ENCODE data around the gene IL4R. TPM values are rescaled to one million over a fixed set of nuclear protein-coding genes. Genes with fewer than 3 reads are reported as not detected.
A peak's percentile ranks its signal among the peaks of the same experiment; 100 is the strongest.
"Not testable (repeated sequence)": the region's sequence is repeated elsewhere in the genome, so short reads cannot be mapped to it uniquely, and the experiment has no call there.

IL4R gene
- polyA plus RNA-seq, 2 donors, result 51.1 to 60.0 TPM

GRCh38 chr16:27403601-27403992 lies 89.8 kb downstream of the IL4R start:
- Histone ChIP-seq H3K4me1 (ENCODE audit: control insufficient read depth in 2 of 2, insufficient read depth in 2 of 2, low read length in 1 of 2) (peaks cover 0 to 3% of the 10 kb centered on the region in 2 donors), H3K27ac (ENCODE audit: low read depth in 2 of 2, low read length in 1 of 2) (no peak overlapping the region), H3K4me3 (ENCODE audit: low read depth in 1 of 2, low read length in 2 of 2) (peak overlapping the region in 1 of 2 donors; percentile 10), H3K9me3 (ENCODE audit: control insufficient read depth in 2 of 2, insufficient read depth in 1 of 2, low read depth in 1 of 2, low read length in 1 of 2) (no peaks in the 10 kb centered on the region), H3K27me3 (ENCODE audit: control insufficient read depth in 1 of 2, insufficient read depth in 2 of 2, low read length in 2 of 2) (no peaks in the 10 kb centered on the region), H3K36me3 (ENCODE audit: control insufficient read depth in 2 of 2, insufficient read depth in 2 of 2, low read length in 1 of 2) (no peaks in the 10 kb centered on the region)
- 68 to 76% methylated on average over 6 of the region's 6 CpGs for WGBS, 2 donors

GRCh38 chr16:27404163-27404823 lies 90.5 kb downstream of the IL4R start:
- Histone ChIP-seq H3K4me1 (ENCODE audit: control insufficient read depth in 2 of 2, insufficient read depth in 2 of 2, low read length in 1 of 2) (peaks cover 0 to 3% of the 10 kb centered on the region in 2 donors), H3K9me3 (ENCODE audit: control insufficient read depth in 2 of 2, insufficient read depth in 1 of 2, low read depth in 1 of 2, low read length in 1 of 2) (no peaks in the 10 kb centered on the region), H3K4me3 (ENCODE audit: low read depth in 1 of 2, low read length in 2 of 2) (no peak overlapping the region), H3K27ac (ENCODE audit: low read depth in 2 of 2, low read length in 1 of 2) (no peak overlapping the region), H3K27me3 (ENCODE audit: control insufficient read depth in 1 of 2, insufficient read depth in 2 of 2, low read length in 2 of 2) (no peaks in the 10 kb centered on the region), H3K36me3 (ENCODE audit: control insufficient read depth in 2 of 2, insufficient read depth in 2 of 2, low read length in 1 of 2) (no peaks in the 10 kb centered on the region)
- WGBS, 2 donors, result 82% methylated on average over 10 of the region's 10 CpGs

- no peak overlapping the region for H3K4me3 ChIP-seq (ENCODE audit: low read depth in 1 of 2, low read length in 2 of 2)
- peaks cover 0 to 3% of the 10 kb centered on the region in 2 donors for H3K4me1 ChIP-seq (ENCODE audit: control insufficient read depth in 2 of 2, insufficient read depth in 2 of 2, low read length in 1 of 2)
- 44 to 56% methylated on average over 19 of the region's 19 CpGs for WGBS, 2 donors
- H3K27ac ChIP-seq (ENCODE audit: low read depth in 2 of 2, low read length in 1 of 2), result no peak overlapping the region
- no peaks in the 10 kb centered on the region for H3K9me3 ChIP-seq (ENCODE audit: control insufficient read depth in 2 of 2, insufficient read depth in 1 of 2, low read depth in 1 of 2, low read length in 1 of 2)
- H3K27me3 ChIP-seq (ENCODE audit: control insufficient read depth in 1 of 2, insufficient read depth in 2 of 2, low read length in 2 of 2), result no peaks in the 10 kb centered on the region
- H3K36me3 ChIP-seq (ENCODE audit: control insufficient read depth in 2 of 2, insufficient read depth in 2 of 2, low read length in 1 of 2), result no peaks in the 10 kb centered on the region
Observed at GRCh38 chr16:27405546-27406451, 92.0 kb downstream of the IL4R start.

GRCh38 chr16:27406511-27407128 lies 92.8 kb downstream of the IL4R start:
- peaks cover 0 to 3% of the 10 kb centered on the region in 2 donors for H3K4me1 ChIP-seq (ENCODE audit: control insufficient read depth in 2 of 2, insufficient read depth in 2 of 2, low read length in 1 of 2)
- no peak overlapping the region for H3K27ac ChIP-seq (ENCODE audit: low read depth in 2 of 2, low read length in 1 of 2)
- no peak overlapping the region for H3K4me3 ChIP-seq (ENCODE audit: low read depth in 1 of 2, low read length in 2 of 2)
- 59 to 70% methylated on average over 6 of the region's 6 CpGs for WGBS, 2 donors
- no peaks in the 10 kb centered on the region for H3K36me3 ChIP-seq (ENCODE audit: control insufficient read depth in 2 of 2, insufficient read depth in 2 of 2, low read length in 1 of 2)
- no peaks in the 10 kb centered on the region for H3K9me3 ChIP-seq (ENCODE audit: control insufficient read depth in 2 of 2, insufficient read depth in 1 of 2, low read depth in 1 of 2, low read length in 1 of 2)
- H3K27me3 ChIP-seq (ENCODE audit: control insufficient read depth in 1 of 2, insufficient read depth in 2 of 2, low read length in 2 of 2), result no peaks in the 10 kb centered on the region

GRCh38 chr16:27407133-27407532 lies 93.4 kb downstream of the IL4R start:
- Histone ChIP-seq H3K27me3 (ENCODE audit: control insufficient read depth in 1 of 2, insufficient read depth in 2 of 2, low read length in 2 of 2) (no peaks in the 10 kb centered on the region), H3K9me3 (ENCODE audit: control insufficient read depth in 2 of 2, insufficient read depth in 1 of 2, low read depth in 1 of 2, low read length in 1 of 2) (no peaks in the 10 kb centered on the region), H3K27ac (ENCODE audit: low read depth in 2 of 2, low read length in 1 of 2) (no peak overlapping the region), H3K4me3 (ENCODE audit: low read depth in 1 of 2, low read length in 2 of 2) (no peak overlapping the region), H3K4me1 (ENCODE audit: control insufficient read depth in 2 of 2, insufficient read depth in 2 of 2, low read length in 1 of 2) (peaks cover 0 to 3% of the 10 kb centered on the region in 2 donors), H3K36me3 (ENCODE audit: control insufficient read depth in 2 of 2, insufficient read depth in 2 of 2, low read length in 1 of 2) (no peaks in the 10 kb centered on the region)
- 67 to 71% methylated on average over 2 of the region's 2 CpGs for WGBS, 2 donors

- Histone ChIP-seq H3K27ac (ENCODE audit: low read depth in 2 of 2, low read length in 1 of 2) (no peak overlapping the region), H3K27me3 (ENCODE audit: control insufficient read depth in 1 of 2, insufficient read depth in 2 of 2, low read length in 2 of 2) (no peaks in the 10 kb centered on the region), H3K9me3 (ENCODE audit: control insufficient read depth in 2 of 2, insufficient read depth in 1 of 2, low read depth in 1 of 2, low read length in 1 of 2) (no peaks in the 10 kb centered on the region), H3K4me3 (ENCODE audit: low read depth in 1 of 2, low read length in 2 of 2) (no peak overlapping the region), H3K4me1 (ENCODE audit: control insufficient read depth in 2 of 2, insufficient read depth in 2 of 2, low read length in 1 of 2) (no peaks in the 10 kb centered on the region), H3K36me3 (ENCODE audit: control insufficient read depth in 2 of 2, insufficient read depth in 2 of 2, low read length in 1 of 2) (no peaks in the 10 kb centered on the region)
- WGBS, 2 donors, result 63 to 69% methylated on average over 3 of the region's 3 CpGs
Observed at GRCh38 chr16:27408012-27408601, 94.3 kb downstream of the IL4R start.

- no peak overlapping the region for H3K4me3 ChIP-seq (ENCODE audit: low read depth in 1 of 2, low read length in 2 of 2)
Observed at GRCh38 chr16:27408602-27409031, 94.8 kb downstream of the IL4R start.

GRCh38 chr16:27409958-27410357 lies 96.2 kb downstream of the IL4R start:
- WGBS, 2 donors, result 77 to 88% methylated on average over 2 of the region's 2 CpGs
- H3K27ac ChIP-seq (ENCODE audit: low read depth in 2 of 2, low read length in 1 of 2); H3K9me3 ChIP-seq (ENCODE audit: control insufficient read depth in 2 of 2, insufficient read depth in 1 of 2, low read depth in 1 of 2, low read length in 1 of 2); H3K27me3 ChIP-seq (ENCODE audit: control insufficient read depth in 1 of 2, insufficient read depth in 2 of 2, low read length in 2 of 2); H3K4me1 ChIP-seq (ENCODE audit: control insufficient read depth in 2 of 2, insufficient read depth in 2 of 2, low read length in 1 of 2); H3K4me3 ChIP-seq (ENCODE audit: low read depth in 1 of 2, low read length in 2 of 2); H3K36me3 ChIP-seq (ENCODE audit: control insufficient read depth in 2 of 2, insufficient read depth in 2 of 2, low read length in 1 of 2): not testable (repeated sequence)

More at GRCh38 chr16:27408602-27409031, 94.8 kb downstream of the IL4R start:
- Histone ChIP-seq H3K4me1 (ENCODE audit: control insufficient read depth in 2 of 2, insufficient read depth in 2 of 2, low read length in 1 of 2) (no peaks in the 10 kb centered on the region), H3K9me3 (ENCODE audit: control insufficient read depth in 2 of 2, insufficient read depth in 1 of 2, low read depth in 1 of 2, low read length in 1 of 2) (no peaks in the 10 kb centered on the region), H3K36me3 (ENCODE audit: control insufficient read depth in 2 of 2, insufficient read depth in 2 of 2, low read length in 1 of 2) (no peaks in the 10 kb centered on the region), H3K27me3 (ENCODE audit: control insufficient read depth in 1 of 2, insufficient read depth in 2 of 2, low read length in 2 of 2) (no peaks in the 10 kb centered on the region), H3K27ac (ENCODE audit: low read depth in 2 of 2, low read length in 1 of 2) (no peak overlapping the region)
- WGBS, 2 donors, result 49 to 58% methylated on average over 6 of the region's 6 CpGs

GRCh38 chr16:27410761-27411160 lies 97.0 kb downstream of the IL4R start:
- 87 to 88% methylated on average over 1 of the region's 1 CpG for WGBS, 2 donors

More at GRCh38 chr16:27410761-27411160, 97.0 kb downstream of the IL4R start:
- Histone ChIP-seq H3K4me3 (ENCODE audit: low read depth in 1 of 2, low read length in 2 of 2) (no peak overlapping the region), H3K36me3 (ENCODE audit: control insufficient read depth in 2 of 2, insufficient read depth in 2 of 2, low read length in 1 of 2) (no peaks in the 10 kb centered on the region), H3K27me3 (ENCODE audit: control insufficient read depth in 1 of 2, insufficient read depth in 2 of 2, low read length in 2 of 2) (no peaks in the 10 kb centered on the region), H3K4me1 (ENCODE audit: control insufficient read depth in 2 of 2, insufficient read depth in 2 of 2, low read length in 1 of 2) (no peaks in the 10 kb centered on the region), H3K9me3 (ENCODE audit: control insufficient read depth in 2 of 2, insufficient read depth in 1 of 2, low read depth in 1 of 2, low read length in 1 of 2) (no peaks in the 10 kb centered on the region), H3K27ac (ENCODE audit: low read depth in 2 of 2, low read length in 1 of 2) (no peak overlapping the region)

Measured in esophagus (tissue), 2 donors.